ENCODE measurements around the gene HIVEP2.

GRCh38 chr6:142820338-142821051 is 124.5 kb downstream of the HIVEP2 start:
- TF ChIP-seq, protein P1, sequence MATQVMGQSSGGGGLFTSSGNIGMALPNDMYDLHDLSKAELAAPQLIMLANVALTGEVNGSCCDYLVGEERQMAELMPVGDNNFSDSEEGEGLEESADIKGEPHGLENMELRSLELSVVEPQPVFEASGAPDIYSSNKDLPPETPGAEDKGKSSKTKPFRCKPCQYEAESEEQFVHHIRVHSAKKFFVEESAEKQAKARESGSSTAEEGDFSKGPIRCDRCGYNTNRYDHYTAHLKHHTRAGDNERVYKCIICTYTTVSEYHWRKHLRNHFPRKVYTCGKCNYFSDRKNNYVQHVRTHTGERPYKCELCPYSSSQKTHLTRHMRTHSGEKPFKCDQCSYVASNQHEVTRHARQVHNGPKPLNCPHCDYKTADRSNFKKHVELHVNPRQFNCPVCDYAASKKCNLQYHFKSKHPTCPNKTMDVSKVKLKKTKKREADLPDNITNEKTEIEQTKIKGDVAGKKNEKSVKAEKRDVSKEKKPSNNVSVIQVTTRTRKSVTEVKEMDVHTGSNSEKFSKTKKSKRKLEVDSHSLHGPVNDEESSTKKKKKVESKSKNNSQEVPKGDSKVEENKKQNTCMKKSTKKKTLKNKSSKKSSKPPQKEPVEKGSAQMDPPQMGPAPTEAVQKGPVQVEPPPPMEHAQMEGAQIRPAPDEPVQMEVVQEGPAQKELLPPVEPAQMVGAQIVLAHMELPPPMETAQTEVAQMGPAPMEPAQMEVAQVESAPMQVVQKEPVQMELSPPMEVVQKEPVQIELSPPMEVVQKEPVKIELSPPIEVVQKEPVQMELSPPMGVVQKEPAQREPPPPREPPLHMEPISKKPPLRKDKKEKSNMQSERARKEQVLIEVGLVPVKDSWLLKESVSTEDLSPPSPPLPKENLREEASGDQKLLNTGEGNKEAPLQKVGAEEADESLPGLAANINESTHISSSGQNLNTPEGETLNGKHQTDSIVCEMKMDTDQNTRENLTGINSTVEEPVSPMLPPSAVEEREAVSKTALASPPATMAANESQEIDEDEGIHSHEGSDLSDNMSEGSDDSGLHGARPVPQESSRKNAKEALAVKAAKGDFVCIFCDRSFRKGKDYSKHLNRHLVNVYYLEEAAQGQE (IDR thresholded peaks at IDR 0.05; ENCODE audit: insufficient read depth in 1 of 2, low read depth in 2 of 2, low read length in 1 of 2) = no peak
- TF ChIP-seq CTCF (IDR thresholded peaks at IDR 0.05) = no peak
- no peak for TF ChIP-seq POLR2AphosphoS5 (IDR thresholded peaks at IDR 0.05; ENCODE audit: low read depth, low read length)
- no peak for TF ChIP-seq SIN3A (IDR thresholded peaks at IDR 0.05; ENCODE audit: borderline replicate concordance, insufficient read depth, low read depth, low read length)
- no peak for TF ChIP-seq TCF7L2 (IDR thresholded peaks at IDR 0.05; ENCODE audit: low read depth, low read length)

All from Panc1 (cell line).